HG03457 (cell line): ENCODE measurements around the gene ARHGAP22.

ENCODE experiments used
- ATAC-seq: cut with Tn5 transposase; IDR thresholded peaks from one replicate; pipeline ENCODE4 v1.9.1; 2021; ENCODE audit warnings: moderate number of reproducible peaks; ENCODE audit not compliant: unreplicated experiment

The ARHGAP22 gene

GRCh38 chr10:48535416-48536155 is 69.3 kb downstream of the ARHGAP22 start:
- ATAC-seq, result no peak

- no peak for ATAC-seq
These were observed 70.7 kb downstream of the ARHGAP22 start for GRCh38 chr10:48533951-48534720.

GRCh38 chr10:48533540-48533939 is 71.3 kb downstream of the ARHGAP22 start:
- ATAC-seq, result no peak

GRCh38 chr10:48531486-48531885 is 73.4 kb downstream of the ARHGAP22 start:
- ATAC-seq, result no peak

- no peak for ATAC-seq
These were observed 75.5 kb downstream of the ARHGAP22 start for GRCh38 chr10:48529331-48529730.

- no peak for ATAC-seq
These were observed 77.1 kb downstream of the ARHGAP22 start for GRCh38 chr10:48527756-48528155.

GRCh38 chr10:48526846-48527505 is 77.9 kb downstream of the ARHGAP22 start:
- no peak for ATAC-seq

GRCh38 chr10:48526011-48526821 is 78.7 kb downstream of the ARHGAP22 start:
- no peak for ATAC-seq

- no peak for ATAC-seq
These were observed 79.8 kb downstream of the ARHGAP22 start for GRCh38 chr10:48525113-48525512.

GRCh38 chr10:48523820-48524758 is 80.8 kb downstream of the ARHGAP22 start:
- ATAC-seq, result no peak

GRCh38 chr10:48523212-48523819 is 81.6 kb downstream of the ARHGAP22 start:
- no peak for ATAC-seq

- no peak for ATAC-seq
These were observed 82.7 kb downstream of the ARHGAP22 start for GRCh38 chr10:48522011-48522765.

- ATAC-seq, result no peak
These were observed 84.3 kb downstream of the ARHGAP22 start for GRCh38 chr10:48520594-48520993.

- ATAC-seq, result no peak
These were observed 84.7 kb downstream of the ARHGAP22 start for GRCh38 chr10:48520184-48520506.

GRCh38 chr10:48519481-48520183 is 85.2 kb downstream of the ARHGAP22 start:
- ATAC-seq, result no peak

GRCh38 chr10:48518986-48519385 is 85.9 kb downstream of the ARHGAP22 start:
- no peak for ATAC-seq

GRCh38 chr10:48517911-48518811 is 86.7 kb downstream of the ARHGAP22 start:
- no peak for ATAC-seq
